Measurements from ENCODE around the gene OLFML2B.

OLFML2B gene

GRCh38 chr1:161945306-161946060 is 78.2 kb downstream of the OLFML2B start (continued):
- TF ChIP-seq ZNF488 (tag by site-specific recombination; IDR thresholded peaks at IDR 0.05): no peak
- no peak for TF ChIP-seq ZNF221 (tag by site-specific recombination; IDR thresholded peaks at IDR 0.05; ENCODE audit: borderline replicate concordance)
- no peak for TF ChIP-seq ZFP41 (tag by site-specific recombination; IDR thresholded peaks at IDR 0.05; ENCODE audit: borderline replicate concordance)
- TF ChIP-seq ZNF549 (tag by site-specific recombination; IDR thresholded peaks at IDR 0.05): no peak
- no peak for TF ChIP-seq ZNF391 (tag by site-specific recombination; IDR thresholded peaks at IDR 0.05; ENCODE audit: borderline replicate concordance, low read depth)
- no peak for TF ChIP-seq ZNF521 (tag by site-specific recombination; IDR thresholded peaks at IDR 0.05)
- no peak for TF ChIP-seq ZNF19 (tag by site-specific recombination; IDR thresholded peaks at IDR 0.05; ENCODE audit: low read depth)
- no peak for TF ChIP-seq ZNF660 (tag by site-specific recombination; IDR thresholded peaks at IDR 0.05)
- no peak for TF ChIP-seq ZBTB48 (tag by site-specific recombination; IDR thresholded peaks at IDR 0.05)

- Histone ChIP-seq H3K4me3 (ENCODE audit: low read depth, low read length) (no peak overlapping the region), H3K36me3 (ENCODE audit: control insufficient read depth in 2 of 2, insufficient read depth in 1 of 2, low read length in 2 of 2) (no peaks in the 10 kb centered on the region), H3K9me3 (ENCODE audit: control insufficient read depth, insufficient read depth, low read depth, low read length) (no peaks in the 10 kb centered on the region), H3K27ac (ENCODE audit: extremely low read depth, low read depth, low read length) (no peak overlapping the region), H3K4me1 (ENCODE audit: control insufficient read depth, insufficient read depth, low read length) (peaks cover 5% of the 10 kb centered on the region; the same call in 1 of the 2 replicates)
- TF ChIP-seq ZSCAN30 (tag by site-specific recombination; IDR thresholded peaks at IDR 0.05) (no peak), KLF17 (tag by site-specific recombination; IDR thresholded peaks at IDR 0.05) (no peak), ZNF274 (IDR thresholded peaks at IDR 0.05; ENCODE audit: low read length) (no peak), ZNF274 (tag by site-specific recombination; IDR thresholded peaks at IDR 0.05; ENCODE audit: borderline replicate concordance) (no peak), ZNF426 (tag by site-specific recombination; IDR thresholded peaks at IDR 0.05) (no peak), KLF7 (tag by site-specific recombination; IDR thresholded peaks at IDR 0.05; ENCODE audit: borderline replicate concordance) (no peak)
- ChIA-PET POLR2A (no interaction called here), CTCF (no interaction called here)
These were observed 79.3 kb downstream of the OLFML2B start for GRCh38 chr1:161944381-161944780.

- POLR2A ChIA-PET: no interaction called here
- CTCF ChIA-PET: no interaction called here
- TF ChIP-seq ZNF596 (tag by site-specific recombination; IDR thresholded peaks at IDR 0.05) (no peak), ZBTB10 (tag by site-specific recombination; IDR thresholded peaks at IDR 0.05) (no peak), ZSCAN18 (tag by site-specific recombination; IDR thresholded peaks at IDR 0.05) (no peak), KLF7 (tag by site-specific recombination; IDR thresholded peaks at IDR 0.05; ENCODE audit: borderline replicate concordance) (no peak), ZNF629 (tag by site-specific recombination; IDR thresholded peaks at IDR 0.05) (no peak), ZNF501 (tag by site-specific recombination; IDR thresholded peaks at IDR 0.05) (no peak), ZNF792 (tag by site-specific recombination; IDR thresholded peaks at IDR 0.05) (no peak), GFI1B (tag by site-specific recombination; IDR thresholded peaks at IDR 0.05) (no peak), ZNF423 (tag by site-specific recombination; IDR thresholded peaks at IDR 0.05) (no peak), TCF7L2 (IDR thresholded peaks at IDR 0.05; ENCODE audit: borderline replicate concordance, low read depth, low read length) (no peak), HIC1 (tag by site-specific recombination; IDR thresholded peaks at IDR 0.05) (no peak), ZNF777 (tag by site-specific recombination; IDR thresholded peaks at IDR 0.05; ENCODE audit: borderline replicate concordance) (no peak)
These were observed 79.9 kb downstream of the OLFML2B start for GRCh38 chr1:161943737-161944136.

More at GRCh38 chr1:161943737-161944136, 79.9 kb downstream of the OLFML2B start:
- Histone ChIP-seq H3K27ac (ENCODE audit: extremely low read depth, low read depth, low read length) (no peak overlapping the region), H3K4me3 (ENCODE audit: low read depth, low read length) (no peak overlapping the region), H3K36me3 (ENCODE audit: control insufficient read depth in 2 of 2, insufficient read depth in 1 of 2, low read length in 2 of 2) (no peaks in the 10 kb centered on the region), H3K4me1 (ENCODE audit: control insufficient read depth, insufficient read depth, low read length) (peaks cover 3% of the 10 kb centered on the region; the same call in 1 of the 2 replicates), H3K9me3 (ENCODE audit: control insufficient read depth, insufficient read depth, low read depth, low read length) (no peaks in the 10 kb centered on the region)

Measured in HEK293 (cell line).